Measurements from ENCODE around the gene TGFB3. TPM values are rescaled to one million over a fixed set of nuclear protein-coding genes. Genes with fewer than 3 reads are reported as not detected.
"Not testable (repeated sequence)": the region's sequence is repeated elsewhere in the genome, so short reads cannot be mapped to it uniquely, and the experiment has no call there.

The TGFB3 gene
- total RNA-seq, 1 experiment from 2014 or later, result 10.0 TPM

DNA sequence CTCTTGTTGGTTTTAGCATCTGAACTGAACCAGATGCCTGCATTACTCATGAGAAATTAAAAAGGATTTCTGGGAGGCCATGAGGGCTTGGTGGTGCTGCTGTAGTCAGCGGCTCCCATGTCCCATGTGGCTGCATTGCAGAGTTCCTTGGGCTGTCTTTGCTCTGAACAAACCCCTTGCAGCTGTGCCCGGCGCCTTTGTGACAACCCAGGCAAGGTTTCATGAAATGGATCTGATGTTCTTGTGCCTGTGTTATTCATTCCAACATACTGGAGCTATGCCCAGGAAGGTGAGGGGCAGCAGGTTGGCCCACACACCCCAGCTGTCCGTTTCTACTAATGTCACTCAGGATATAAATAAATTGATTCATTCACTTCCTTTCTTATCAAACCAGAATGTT lies 40.8 kb downstream of the TGFB3 start:
- Histone ChIP-seq H3K9me2 (replicated peaks; ENCODE audit: insufficient read depth, low read length) (no peaks in the 10 kb centered on the region), H3K79me2 (ENCODE audit: low read length) (no peaks in the 10 kb centered on the region), H3K36me3 (ENCODE audit: insufficient read depth, low read length) (no peaks in the 10 kb centered on the region), H3K9me3 (ENCODE audit: low read length) (no peaks in the 10 kb centered on the region), H3K4me1 (ENCODE audit: low read length) (no peaks in the 10 kb centered on the region), H3K27me3 (ENCODE audit: low read length) (no peaks in the 10 kb centered on the region), H4K20me1 (ENCODE audit: insufficient read depth, low read depth, low read length) (no peaks in the 10 kb centered on the region), H3K27ac (ENCODE audit: low read length) (no peak overlapping the region), H3K4me2 (ENCODE audit: low read depth, low read length, poor library complexity, severe bottlenecking) (no peak overlapping the region), H3K4me3 (ENCODE audit: low read length) (no peak overlapping the region), H2AFZ (ENCODE audit: low read length) (no peak overlapping the region), H3K9ac (ENCODE audit: low read length) (no peak overlapping the region)
- no peak for DNase-seq

DNA sequence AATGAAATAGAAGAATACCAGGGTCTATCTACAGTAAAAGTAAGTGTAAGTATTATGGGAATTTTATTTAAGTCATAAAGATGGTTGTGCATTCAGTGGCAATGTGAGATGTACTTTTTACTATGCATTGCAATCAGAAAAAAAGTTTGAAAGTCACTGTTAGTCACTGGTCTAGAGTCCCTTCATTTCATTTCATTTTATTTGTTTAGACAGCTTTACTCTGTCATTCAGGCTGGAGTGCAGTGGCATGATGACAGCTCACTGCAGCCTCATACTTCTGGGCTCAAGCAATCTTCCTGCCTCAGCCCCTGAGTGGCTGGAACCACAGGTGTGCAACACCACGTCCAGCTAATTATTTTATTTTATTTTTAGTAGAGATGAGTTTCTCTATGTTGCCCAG lies 42.6 kb downstream of the TGFB3 start:
- Histone ChIP-seq H3K4me2 (ENCODE audit: low read depth, low read length, poor library complexity, severe bottlenecking) (no peak overlapping the region), H3K9me2 (replicated peaks; ENCODE audit: insufficient read depth, low read length) (no peaks in the 10 kb centered on the region), H2AFZ (ENCODE audit: low read length) (no peak overlapping the region), H3K27ac (ENCODE audit: low read length) (no peak overlapping the region), H3K9ac (ENCODE audit: low read length) (no peak overlapping the region), H3K27me3 (ENCODE audit: low read length) (no peaks in the 10 kb centered on the region), H3K4me1 (ENCODE audit: low read length) (no peaks in the 10 kb centered on the region), H3K4me3 (ENCODE audit: low read length) (no peak overlapping the region), H3K9me3 (ENCODE audit: low read length) (no peaks in the 10 kb centered on the region), H3K79me2 (ENCODE audit: low read length) (no peaks in the 10 kb centered on the region), H3K36me3 (ENCODE audit: insufficient read depth, low read length) (no peaks in the 10 kb centered on the region), H4K20me1 (ENCODE audit: insufficient read depth, low read depth, low read length) (no peaks in the 10 kb centered on the region)
- DNase-seq, result no peak

DNA sequence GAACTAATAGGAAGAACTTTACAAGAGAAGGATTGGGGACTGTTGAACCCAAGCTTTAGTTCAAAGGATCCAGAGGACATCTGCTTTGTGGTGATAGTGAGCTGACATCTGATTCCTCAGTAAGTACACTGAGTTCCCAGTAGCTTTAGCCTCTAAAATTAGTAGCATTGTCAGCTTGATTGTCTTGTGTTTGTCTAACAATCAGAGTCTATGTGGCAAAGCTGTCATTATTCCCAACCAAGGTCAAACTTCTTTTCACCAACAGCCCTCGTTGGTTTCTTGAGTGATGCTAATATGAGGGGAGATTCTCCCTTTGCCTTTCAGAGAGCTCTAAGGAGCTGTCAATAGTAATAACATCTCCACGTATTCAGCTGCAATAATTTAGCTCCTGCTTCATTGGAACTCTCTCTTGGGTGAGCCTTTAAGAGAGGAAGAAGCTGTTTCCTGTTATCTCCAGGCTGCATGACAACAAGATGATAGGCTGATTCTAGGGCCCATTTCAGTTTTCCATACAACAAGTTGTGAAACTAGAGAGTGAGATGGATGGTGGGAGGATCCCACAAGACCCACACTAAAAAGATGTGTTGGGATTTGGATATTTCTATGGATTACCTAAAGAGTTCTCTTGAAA lies 46.7 kb downstream of the TGFB3 start:
- H3K9me3 ChIP-seq (ENCODE audit: low read length), result no peaks in the 10 kb centered on the region
- no peaks in the 10 kb centered on the region for H3K4me1 ChIP-seq (ENCODE audit: low read length)
- H3K36me3 ChIP-seq (ENCODE audit: insufficient read depth, low read length), result no peaks in the 10 kb centered on the region
- no peaks in the 10 kb centered on the region for H3K9me2 ChIP-seq (replicated peaks; ENCODE audit: insufficient read depth, low read length)
- H3K27me3 ChIP-seq (ENCODE audit: low read length), result no peaks in the 10 kb centered on the region
- H3K4me2 ChIP-seq (ENCODE audit: low read depth, low read length, poor library complexity, severe bottlenecking), result no peak overlapping the region
- H3K4me3 ChIP-seq (ENCODE audit: low read length), result no peak overlapping the region
- no peak for DNase-seq
- H3K27ac ChIP-seq (ENCODE audit: low read length), result no peak overlapping the region
- no peak overlapping the region for H2AFZ ChIP-seq (ENCODE audit: low read length)
- H3K79me2 ChIP-seq (ENCODE audit: low read length), result no peaks in the 10 kb centered on the region
- no peak overlapping the region for H3K9ac ChIP-seq (ENCODE audit: low read length)
- no peaks in the 10 kb centered on the region for H4K20me1 ChIP-seq (ENCODE audit: insufficient read depth, low read depth, low read length)

DNA sequence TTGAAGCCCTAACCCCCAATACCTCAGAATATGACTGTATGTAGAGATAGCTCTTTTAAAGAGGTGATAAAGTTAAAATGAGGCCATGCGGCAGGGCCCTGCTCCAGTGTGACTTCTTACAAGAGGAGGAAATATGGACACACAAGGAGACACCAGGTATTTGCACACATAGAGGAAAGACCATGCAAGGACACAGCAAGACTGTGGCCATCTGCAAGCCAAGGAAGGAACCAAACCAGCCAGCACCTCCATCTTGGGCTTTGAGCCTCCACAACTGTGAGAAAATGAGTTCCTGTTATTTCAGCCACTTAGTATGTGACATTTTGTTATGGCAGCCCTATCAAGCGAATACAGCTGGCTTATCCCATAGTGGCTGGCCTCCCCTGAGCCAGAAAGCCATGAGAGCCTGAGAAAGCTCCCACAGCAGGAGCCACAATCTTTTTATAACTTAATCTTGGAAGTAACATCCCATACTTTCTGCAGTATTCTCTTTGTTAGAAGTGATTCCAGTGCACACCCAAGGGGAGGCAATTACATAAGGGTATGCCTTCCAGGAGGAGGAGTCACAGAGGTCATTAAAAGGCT lies 48.0 kb downstream of the TGFB3 start:
- no peaks in the 10 kb centered on the region for H3K36me3 ChIP-seq (ENCODE audit: insufficient read depth, low read length)
- no peak overlapping the region for H3K27ac ChIP-seq (ENCODE audit: low read length)
- H3K27me3 ChIP-seq (ENCODE audit: low read length), result no peaks in the 10 kb centered on the region
- no peaks in the 10 kb centered on the region for H4K20me1 ChIP-seq (ENCODE audit: insufficient read depth, low read depth, low read length)
- no peaks in the 10 kb centered on the region for H3K79me2 ChIP-seq (ENCODE audit: low read length)
- H3K4me1 ChIP-seq (ENCODE audit: low read length), result no peaks in the 10 kb centered on the region
- no peaks in the 10 kb centered on the region for H3K9me2 ChIP-seq (replicated peaks; ENCODE audit: insufficient read depth, low read length)
- no peak overlapping the region for H2AFZ ChIP-seq (ENCODE audit: low read length)
- H3K4me2 ChIP-seq (ENCODE audit: low read depth, low read length, poor library complexity, severe bottlenecking), result no peak overlapping the region
- no peak overlapping the region for H3K4me3 ChIP-seq (ENCODE audit: low read length)
- no peaks in the 10 kb centered on the region for H3K9me3 ChIP-seq (ENCODE audit: low read length)
- no peak overlapping the region for H3K9ac ChIP-seq (ENCODE audit: low read length)
- DNase-seq, result no peak

DNA sequence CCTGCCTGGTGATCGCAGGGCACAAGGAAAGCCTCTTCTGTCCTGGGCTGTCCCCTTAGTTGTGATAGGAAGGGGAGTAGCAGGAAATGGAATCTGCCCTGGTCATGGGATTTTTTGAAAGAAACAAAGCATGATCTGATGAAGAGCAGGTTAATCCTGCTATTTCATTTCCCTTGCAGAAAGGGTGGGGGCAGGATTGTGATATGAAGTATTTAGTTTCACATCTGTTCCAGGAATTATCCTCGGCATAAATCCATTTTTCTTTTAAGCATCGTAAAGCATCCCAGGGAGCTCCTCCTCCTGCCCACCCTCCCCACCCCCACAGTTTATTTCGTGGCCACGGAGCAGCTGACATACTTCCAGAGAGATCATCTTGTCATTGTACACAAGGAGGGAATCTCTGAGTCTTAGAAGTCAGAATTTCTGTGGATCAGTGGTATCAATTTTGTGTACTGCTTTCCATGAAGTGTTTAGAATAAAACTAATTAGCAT lies 53.1 kb downstream of the TGFB3 start:
- no peak overlapping the region for H3K9ac ChIP-seq (ENCODE audit: low read length)
- H3K9me2 ChIP-seq (replicated peaks; ENCODE audit: insufficient read depth, low read length), result no peaks in the 10 kb centered on the region
- H3K36me3 ChIP-seq (ENCODE audit: insufficient read depth, low read length), result no peaks in the 10 kb centered on the region
- no peaks in the 10 kb centered on the region for H4K20me1 ChIP-seq (ENCODE audit: insufficient read depth, low read depth, low read length)
- no peaks in the 10 kb centered on the region for H3K9me3 ChIP-seq (ENCODE audit: low read length)
- no peak overlapping the region for H2AFZ ChIP-seq (ENCODE audit: low read length)
- no peak overlapping the region for H3K4me3 ChIP-seq (ENCODE audit: low read length)
- H3K79me2 ChIP-seq (ENCODE audit: low read length), result no peaks in the 10 kb centered on the region
- no peak for DNase-seq
- H3K4me2 ChIP-seq (ENCODE audit: low read depth, low read length, poor library complexity, severe bottlenecking), result no peak overlapping the region
- no peaks in the 10 kb centered on the region for H3K4me1 ChIP-seq (ENCODE audit: low read length)
- no peak overlapping the region for H3K27ac ChIP-seq (ENCODE audit: low read length)
- no peaks in the 10 kb centered on the region for H3K27me3 ChIP-seq (ENCODE audit: low read length)

DNA sequence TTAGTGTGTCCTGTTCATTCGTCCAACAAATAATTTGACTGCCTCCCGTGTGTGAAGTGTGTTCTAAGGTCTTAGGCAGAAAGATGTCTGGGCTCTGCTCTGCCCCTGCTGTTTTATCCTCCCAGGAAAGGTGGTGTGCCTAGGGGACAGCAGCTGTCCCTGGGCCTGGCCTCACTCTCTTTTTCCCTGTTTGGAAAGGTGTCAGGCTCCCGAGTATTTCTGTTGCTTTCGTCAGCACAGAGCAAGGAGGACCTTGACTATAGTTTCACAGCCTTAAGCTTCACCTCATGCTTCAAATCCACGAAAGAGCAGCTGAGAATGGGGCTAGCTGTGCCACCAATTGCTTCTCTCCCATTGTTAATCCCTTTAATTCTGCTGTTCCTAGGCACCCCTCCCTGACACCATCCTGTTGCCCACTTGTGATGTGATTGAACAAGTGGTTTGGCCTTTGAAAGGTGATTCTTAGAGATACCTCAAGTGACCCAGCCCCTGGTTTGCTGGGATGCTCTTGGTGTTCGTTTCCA lies 54.2 kb downstream of the TGFB3 start:
- H3K79me2 ChIP-seq (ENCODE audit: low read length), result no peaks in the 10 kb centered on the region
- H3K9me2 ChIP-seq (replicated peaks; ENCODE audit: insufficient read depth, low read length), result no peaks in the 10 kb centered on the region
- H3K27ac ChIP-seq (ENCODE audit: low read length), result no peak overlapping the region
- no peaks in the 10 kb centered on the region for H3K36me3 ChIP-seq (ENCODE audit: insufficient read depth, low read length)
- H3K9me3 ChIP-seq (ENCODE audit: low read length), result no peaks in the 10 kb centered on the region
- H3K9ac ChIP-seq (ENCODE audit: low read length), result no peak overlapping the region
- no peaks in the 10 kb centered on the region for H3K4me1 ChIP-seq (ENCODE audit: low read length)
- no peak for DNase-seq
- no peaks in the 10 kb centered on the region for H3K27me3 ChIP-seq (ENCODE audit: low read length)
- H3K4me3 ChIP-seq (ENCODE audit: low read length), result no peak overlapping the region
- no peak overlapping the region for H3K4me2 ChIP-seq (ENCODE audit: low read depth, low read length, poor library complexity, severe bottlenecking)
- H2AFZ ChIP-seq (ENCODE audit: low read length), result no peak overlapping the region
- H4K20me1 ChIP-seq (ENCODE audit: insufficient read depth, low read depth, low read length), result no peaks in the 10 kb centered on the region

DNA sequence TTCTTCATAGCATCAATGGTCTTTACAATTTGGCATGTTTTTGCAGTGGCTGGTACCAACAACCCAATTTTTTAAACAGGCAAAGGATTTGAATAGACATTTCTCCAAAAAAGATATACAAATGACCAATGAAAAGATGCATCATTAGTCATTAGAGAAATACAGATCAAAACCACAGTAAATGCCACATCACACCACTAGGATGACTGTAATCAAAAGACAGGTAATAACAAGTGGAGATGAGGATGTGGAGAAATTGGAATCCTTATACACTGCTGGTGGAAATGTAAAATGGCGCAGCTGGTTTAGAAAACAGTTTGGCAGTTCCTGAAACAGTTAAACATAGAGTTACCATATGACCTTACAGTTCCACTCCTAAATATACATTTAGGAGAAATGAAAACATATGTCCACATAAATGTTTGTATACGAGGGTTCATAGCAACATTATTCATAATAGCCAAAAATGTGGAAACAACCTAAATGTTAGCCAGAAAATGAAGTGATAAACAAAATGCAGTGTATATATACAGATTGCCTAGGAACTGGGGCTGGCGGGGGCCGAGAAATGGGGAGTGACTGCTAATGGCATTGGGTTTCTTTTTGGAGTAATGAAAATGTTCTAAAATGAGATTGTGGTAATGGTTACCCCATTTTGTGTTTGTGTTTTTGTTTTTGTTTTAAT lies 55.2 kb downstream of the TGFB3 start:
- H3K36me3 ChIP-seq (ENCODE audit: insufficient read depth, low read length), result no peaks in the 10 kb centered on the region
- H3K4me3 ChIP-seq (ENCODE audit: low read length), result no peak overlapping the region
- no peaks in the 10 kb centered on the region for H4K20me1 ChIP-seq (ENCODE audit: insufficient read depth, low read depth, low read length)
- no peaks in the 10 kb centered on the region for H3K4me1 ChIP-seq (ENCODE audit: low read length)
- H3K27ac ChIP-seq (ENCODE audit: low read length), result no peak overlapping the region
- no peak overlapping the region for H3K4me2 ChIP-seq (ENCODE audit: low read depth, low read length, poor library complexity, severe bottlenecking)
- no peak for DNase-seq
- no peaks in the 10 kb centered on the region for H3K27me3 ChIP-seq (ENCODE audit: low read length)
- H3K79me2 ChIP-seq (ENCODE audit: low read length), result no peaks in the 10 kb centered on the region
- no peak overlapping the region for H3K9ac ChIP-seq (ENCODE audit: low read length)
- H2AFZ ChIP-seq (ENCODE audit: low read length), result no peak overlapping the region
- H3K9me3 ChIP-seq (ENCODE audit: low read length), result no peaks in the 10 kb centered on the region
- H3K9me2 ChIP-seq (replicated peaks; ENCODE audit: insufficient read depth, low read length), result no peaks in the 10 kb centered on the region

DNA sequence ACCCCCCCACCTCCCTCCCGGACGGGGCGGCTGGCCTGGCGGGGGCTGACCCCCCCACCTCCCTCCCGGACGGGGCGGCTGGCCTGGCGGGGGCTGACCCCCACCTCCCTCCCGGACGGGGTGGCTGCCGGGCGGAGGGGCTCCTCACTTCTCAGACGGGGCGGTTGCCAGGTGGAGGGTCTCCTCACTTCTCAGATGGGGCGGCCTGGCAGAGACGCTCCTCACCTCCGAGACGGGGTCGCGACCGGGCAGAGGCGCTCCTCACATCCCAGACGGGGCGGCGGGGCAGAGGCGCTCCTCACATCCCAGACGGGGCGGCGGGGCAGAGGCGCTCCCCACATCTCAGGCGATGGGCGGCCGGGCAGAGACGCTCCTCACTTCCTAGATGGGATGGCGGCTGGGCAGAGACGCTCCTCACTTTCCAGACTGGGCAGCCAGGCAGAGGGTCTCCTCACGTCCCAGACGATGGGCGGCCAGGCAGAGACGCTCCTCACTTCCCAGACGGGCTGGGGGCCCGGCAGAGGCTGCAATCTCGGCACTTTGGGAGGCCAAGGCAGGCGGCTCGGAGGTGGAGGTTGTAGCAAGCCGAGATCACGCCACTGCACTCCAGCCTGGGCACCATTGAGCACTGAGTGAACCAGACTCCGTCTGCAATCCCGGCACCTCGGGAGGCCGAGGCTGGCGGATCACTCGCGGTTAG lies 56.5 kb downstream of the TGFB3 start:
- not testable (repeated sequence) for H3K79me2 ChIP-seq (ENCODE audit: low read length); H2AFZ ChIP-seq (ENCODE audit: low read length); H3K27me3 ChIP-seq (ENCODE audit: low read length); H3K9ac ChIP-seq (ENCODE audit: low read length); H3K9me3 ChIP-seq (ENCODE audit: low read length); H3K4me3 ChIP-seq (ENCODE audit: low read length); H3K4me2 ChIP-seq (ENCODE audit: low read depth, low read length, poor library complexity, severe bottlenecking); DNase-seq; H3K36me3 ChIP-seq (ENCODE audit: insufficient read depth, low read length); H3K27ac ChIP-seq (ENCODE audit: low read length); H3K9me2 ChIP-seq (replicated peaks; ENCODE audit: insufficient read depth, low read length); H3K4me1 ChIP-seq (ENCODE audit: low read length); H4K20me1 ChIP-seq (ENCODE audit: insufficient read depth, low read depth, low read length)

Data from Karpas-422 (cell line).